ENCODE measurements around the gene BEST4.
"Not testable (repeated sequence)": the region's sequence is repeated elsewhere in the genome, so short reads cannot be mapped to it uniquely, and the experiment has no call there.

Gene BEST4

DNA sequence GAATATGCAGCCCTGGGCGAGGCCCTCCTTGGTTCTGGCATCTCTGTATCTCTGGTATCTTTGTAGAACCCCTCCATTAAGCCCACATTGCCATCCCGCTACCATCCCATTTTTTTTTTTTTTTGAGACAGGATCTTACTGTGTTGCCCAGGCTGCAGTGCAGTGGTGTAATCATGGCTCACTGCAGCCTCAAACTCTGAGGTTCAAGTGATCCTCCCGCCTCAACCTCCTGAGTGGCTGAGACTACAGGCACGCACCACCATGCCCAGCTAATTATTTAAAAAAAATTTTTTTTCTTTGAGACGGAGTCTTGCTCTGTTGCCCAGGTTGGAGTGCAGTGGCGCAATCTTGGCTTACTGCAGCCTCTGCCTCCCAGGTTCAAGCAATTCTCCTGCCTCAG is 36.4 kb upstream of the BEST4 start:
- H3K4me1 Mint-ChIP-seq (ENCODE audit: low read depth), result peaks cover 64% of the 10 kb centered on the region
- intact Hi-C loops (cut with micrococcal nuclease); H3K4me3 Mint-ChIP-seq: not testable (repeated sequence)

DNA sequence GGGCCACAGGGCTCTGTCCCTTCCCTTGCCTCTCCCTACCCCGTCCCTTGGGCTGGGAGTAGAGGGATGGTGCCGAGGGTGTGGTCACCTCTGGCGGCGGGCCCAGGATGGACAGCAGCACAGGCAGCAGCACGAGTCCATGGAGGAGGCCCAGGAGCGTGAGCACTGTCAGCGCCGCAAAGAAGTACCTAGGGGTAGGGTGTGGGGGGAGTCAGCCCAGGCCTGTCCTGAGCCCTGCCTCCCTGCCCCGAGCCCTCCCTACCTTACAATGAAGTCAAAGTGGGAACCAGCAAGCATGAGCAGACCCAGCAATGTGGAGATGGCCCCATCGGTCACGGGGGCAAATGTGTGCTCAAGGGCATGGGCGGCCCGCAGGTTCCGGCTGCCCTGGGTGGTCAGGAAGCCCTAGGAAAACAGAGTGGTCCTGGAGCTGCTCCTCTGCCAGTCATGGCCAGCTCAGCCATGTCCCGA is 35.0 kb upstream of the BEST4 start:
- peaks cover 7% of the 10 kb centered on the region for H3K36me3 Mint-ChIP-seq (ENCODE audit: low read depth)
- H3K27ac Mint-ChIP-seq, result peak overlapping the region; percentile 54
- H3K27me3 Mint-ChIP-seq, result no peaks in the 10 kb centered on the region
- intact Hi-C loops (cut with micrococcal nuclease), result no loop called here
- peaks cover 57% of the 10 kb centered on the region for H3K4me1 Mint-ChIP-seq (ENCODE audit: low read depth)
- H3K9me3 Mint-ChIP-seq, result no peaks in the 10 kb centered on the region
- no peak overlapping the region for H3K4me3 Mint-ChIP-seq

More for the DNA sequence above, 36.4 kb upstream of the BEST4 start:
- not testable (repeated sequence) for H3K9me3 Mint-ChIP-seq; H3K27ac Mint-ChIP-seq; H3K36me3 Mint-ChIP-seq (ENCODE audit: low read depth); H3K27me3 Mint-ChIP-seq

DNA sequence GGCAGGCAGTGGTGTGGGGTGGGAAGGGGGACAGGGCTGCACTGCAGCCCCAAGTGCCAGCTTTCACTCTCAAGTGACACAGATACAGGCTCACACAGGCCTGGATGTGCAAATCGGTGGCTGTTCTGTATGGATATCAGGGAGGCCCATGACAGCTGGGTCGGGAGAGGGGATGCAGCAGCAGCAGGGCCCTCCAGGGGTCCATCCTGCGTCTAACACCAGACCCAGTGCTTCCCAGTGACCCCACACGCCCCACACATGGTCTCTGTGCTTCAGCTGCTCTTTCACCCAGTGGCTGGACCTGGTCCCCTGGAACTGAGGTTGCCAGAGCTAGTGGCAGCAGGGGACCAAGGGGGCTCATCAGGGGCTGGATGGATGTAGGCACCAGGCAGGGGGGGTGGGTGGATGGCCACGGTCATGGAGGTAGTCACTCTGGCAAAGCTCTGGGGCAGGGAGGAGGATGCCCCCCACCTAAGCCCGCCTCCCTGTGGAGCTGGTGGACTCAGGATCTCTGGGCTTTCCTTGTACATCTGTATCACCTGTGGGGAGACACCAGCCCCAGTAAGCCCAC is 34.2 kb upstream of the BEST4 start:
- intact Hi-C loops (cut with micrococcal nuclease), result no loop called here
- peaks cover 57% of the 10 kb centered on the region for H3K4me1 Mint-ChIP-seq (ENCODE audit: low read depth)
- H3K36me3 Mint-ChIP-seq (ENCODE audit: low read depth), result peaks cover 7% of the 10 kb centered on the region
- no peak overlapping the region for H3K4me3 Mint-ChIP-seq
- H3K27ac Mint-ChIP-seq, result peak overlapping the region; percentile 98
- no peaks in the 10 kb centered on the region for H3K27me3 Mint-ChIP-seq
- no peaks in the 10 kb centered on the region for H3K9me3 Mint-ChIP-seq

DNA sequence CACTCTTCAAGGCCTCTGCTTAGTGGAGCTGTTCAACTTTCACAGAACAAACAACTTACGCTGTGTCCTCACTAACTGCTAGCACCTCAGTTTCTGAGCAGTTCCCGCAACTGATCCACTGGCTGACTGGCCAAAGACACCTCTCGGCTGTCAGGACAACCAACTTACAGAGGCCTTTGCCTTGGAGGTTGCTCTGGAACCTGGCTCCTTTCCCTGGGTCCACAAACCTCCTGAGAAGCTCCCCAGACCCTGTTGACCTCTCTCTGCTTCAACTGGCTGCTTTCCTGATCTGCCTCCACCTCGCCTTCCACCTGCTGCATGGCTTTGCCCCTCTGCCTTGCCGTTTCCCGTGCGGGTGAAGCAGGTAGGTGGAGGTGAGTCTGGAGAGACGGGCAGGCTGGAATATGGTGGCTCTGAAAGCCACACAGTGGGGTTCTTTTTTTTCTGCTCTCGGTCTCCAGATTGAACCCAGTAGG is 33.3 kb upstream of the BEST4 start:
- Mint-ChIP-seq H3K9me3 (no peaks in the 10 kb centered on the region), H3K36me3 (ENCODE audit: low read depth) (peaks cover 7% of the 10 kb centered on the region), H3K4me1 (ENCODE audit: low read depth) (peaks cover 48% of the 10 kb centered on the region), H3K27me3 (no peaks in the 10 kb centered on the region), H3K4me3 (peak overlapping the region; percentile 93), H3K27ac (peak overlapping the region; percentile 98)
- intact Hi-C loops (cut with micrococcal nuclease), result no loop called here

DNA sequence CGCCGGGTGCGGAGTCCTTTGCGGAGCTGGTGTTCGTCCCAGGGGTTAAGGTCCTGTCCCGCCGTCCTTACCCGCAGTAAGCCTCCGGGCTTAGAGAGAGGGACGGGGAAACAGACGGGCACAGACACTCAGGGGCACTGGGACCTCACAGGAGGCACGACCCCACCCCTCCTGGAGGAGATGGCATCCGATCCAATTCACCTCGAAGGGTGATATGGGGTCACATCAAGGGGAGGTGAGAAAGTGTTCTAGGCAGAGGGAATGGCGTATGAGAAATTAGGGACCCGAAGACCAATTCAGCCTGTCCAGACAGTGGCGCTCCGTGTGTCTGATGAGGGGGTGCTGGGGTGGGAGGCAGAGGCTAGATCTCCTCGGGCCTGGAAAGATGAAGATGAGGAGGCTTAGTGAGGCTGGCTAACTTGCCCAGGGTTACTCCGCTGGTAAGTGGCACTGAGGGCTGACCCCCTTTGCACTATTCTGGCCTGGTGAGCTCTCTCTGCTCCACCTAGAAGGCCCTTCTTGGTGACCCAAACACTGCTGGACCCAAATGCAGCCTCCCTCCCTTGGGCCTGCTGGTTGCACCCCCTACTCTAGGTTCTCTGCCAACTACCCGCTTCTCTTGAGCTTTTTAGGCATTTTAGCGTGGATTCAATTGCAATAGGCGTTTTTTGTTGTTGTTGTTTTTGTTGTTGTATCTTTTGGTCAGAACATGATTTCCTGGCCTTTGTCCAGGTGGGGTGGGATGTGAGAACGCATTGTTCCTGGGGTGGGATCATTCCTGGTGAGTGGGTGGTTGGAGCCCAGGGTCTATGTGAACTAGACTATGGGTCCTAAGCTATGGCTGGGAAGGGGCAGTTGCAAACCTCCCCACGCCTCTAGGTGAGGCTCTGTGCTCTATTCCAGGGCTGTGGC is 32.6 kb upstream of the BEST4 start:
- Mint-ChIP-seq H3K9me3 (no peaks in the 10 kb centered on the region), H3K4me1 (ENCODE audit: low read depth) (peaks cover 44% of the 10 kb centered on the region), H3K4me3 (peak overlapping the region; percentile 93), H3K36me3 (ENCODE audit: low read depth) (peaks cover 9% of the 10 kb centered on the region), H3K27ac (peak overlapping the region; percentile 98), H3K27me3 (no peaks in the 10 kb centered on the region)
- intact Hi-C loops (cut with micrococcal nuclease), result loop anchor here (1.0 kb wide), 1 partner anchor 89 kb away; the partner anchor contains the start of gene RNU5D-1

DNA sequence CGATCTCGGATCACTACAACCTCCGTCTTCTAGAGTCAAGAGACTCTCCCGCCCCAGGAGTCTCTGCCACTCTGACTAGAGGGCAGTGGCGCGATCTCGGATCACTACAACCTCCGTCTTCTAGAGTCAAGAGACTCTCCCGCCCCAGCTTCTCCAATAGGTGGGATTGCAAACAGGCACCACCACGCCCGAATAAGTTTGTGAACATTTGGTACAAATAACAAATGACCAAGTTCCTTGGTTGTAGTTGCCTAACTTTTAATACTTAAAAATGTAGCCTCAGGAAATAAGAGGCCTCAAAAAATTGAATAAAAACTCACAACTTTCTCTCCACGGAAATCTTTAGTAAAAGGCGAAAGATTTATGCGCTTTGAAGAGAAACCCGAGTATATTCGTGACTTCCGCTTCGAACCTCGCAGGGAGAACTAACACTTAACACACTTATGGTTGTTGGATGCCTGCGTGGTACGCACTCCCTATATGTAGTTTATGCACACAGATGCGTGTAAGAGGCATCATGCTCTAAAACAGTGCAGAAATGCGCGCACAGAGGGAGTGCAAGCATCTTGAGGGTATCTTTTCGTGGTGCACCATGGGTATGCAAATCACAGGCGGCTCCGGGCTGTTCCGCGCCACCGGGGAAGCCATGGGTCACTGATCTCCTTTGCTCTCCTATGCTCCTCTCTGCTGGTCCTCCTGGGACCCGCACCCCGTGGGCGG is 31.8 kb upstream of the BEST4 start:
- H3K4me1 Mint-ChIP-seq (ENCODE audit: low read depth), result peaks cover 48% of the 10 kb centered on the region
- no peaks in the 10 kb centered on the region for H3K9me3 Mint-ChIP-seq
- H3K36me3 Mint-ChIP-seq (ENCODE audit: low read depth), result peaks cover 17% of the 10 kb centered on the region
- intact Hi-C loops (cut with micrococcal nuclease), result loop anchor here (1.0 kb wide), 2 partner anchors 19 to 88 kb away; partner anchors contain the start of genes PLK3 and RNU5D-1
- H3K4me3 Mint-ChIP-seq, result peak overlapping the region; percentile 93
- peak overlapping the region; percentile 98 for H3K27ac Mint-ChIP-seq
- no peaks in the 10 kb centered on the region for H3K27me3 Mint-ChIP-seq

DNA sequence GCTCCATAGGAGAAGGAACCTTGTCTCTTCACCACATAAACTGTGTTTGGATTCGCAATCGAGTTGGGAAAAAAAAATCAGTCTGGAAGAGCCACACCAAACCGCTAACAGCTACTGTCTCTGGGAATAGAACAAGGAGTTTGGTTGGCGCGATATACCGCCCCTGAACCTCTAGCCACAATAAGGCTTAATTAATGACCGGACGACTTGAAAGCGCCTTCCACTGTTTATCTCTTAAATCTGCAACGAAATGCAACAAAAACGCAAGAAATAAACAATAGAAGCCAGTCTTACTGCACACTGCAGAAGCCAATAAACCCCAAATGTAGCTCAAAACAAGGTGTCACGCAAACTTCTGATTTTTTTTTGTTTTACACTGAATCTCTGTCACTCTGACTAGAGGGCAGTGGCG is 31.2 kb upstream of the BEST4 start:
- Mint-ChIP-seq H3K4me1 (ENCODE audit: low read depth) (peaks cover 52% of the 10 kb centered on the region), H3K27me3 (no peaks in the 10 kb centered on the region), H3K36me3 (ENCODE audit: low read depth) (peaks cover 19% of the 10 kb centered on the region), H3K9me3 (no peaks in the 10 kb centered on the region), H3K4me3 (peak overlapping the region; percentile 93), H3K27ac (peak overlapping the region; percentile 98)
- intact Hi-C loops (cut with micrococcal nuclease), result loop anchor here (1.0 kb wide), 1 partner anchor 19 kb away; the partner anchor contains the start of gene PLK3

DNA sequence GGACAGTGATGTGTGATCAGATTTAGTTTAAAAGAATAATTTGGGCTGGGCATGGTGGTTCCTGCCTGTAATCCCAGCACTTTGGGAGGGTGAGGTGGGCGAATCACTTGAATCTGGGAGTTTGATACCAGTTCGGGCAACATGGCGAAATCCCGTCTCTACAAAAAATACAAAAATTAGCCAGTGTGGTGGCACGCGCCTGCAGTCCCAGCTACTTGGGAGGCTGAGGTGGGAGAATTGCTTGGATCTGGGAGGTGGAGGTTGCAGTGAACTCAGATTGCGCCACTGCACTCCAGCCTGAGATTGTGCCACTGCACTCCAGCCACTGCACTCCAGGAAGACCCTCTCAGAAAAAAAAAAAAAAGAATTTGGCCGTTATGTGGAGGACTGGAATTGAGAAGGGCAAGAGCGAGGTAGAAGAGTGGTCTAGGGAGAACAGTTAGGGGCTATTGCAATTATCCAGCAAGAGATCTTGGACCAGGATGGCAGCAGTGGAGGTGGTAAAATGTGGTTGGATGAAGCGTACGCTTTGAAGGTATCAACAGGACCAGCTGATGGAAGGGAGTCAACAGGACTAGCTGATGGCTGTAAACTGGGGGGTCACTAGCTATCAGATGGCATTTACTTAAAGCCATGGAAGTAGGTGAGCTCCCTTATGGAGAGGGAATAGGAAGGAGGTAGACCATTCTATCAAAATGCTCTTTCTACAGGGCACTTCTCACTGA is 30.0 kb upstream of the BEST4 start:
- Mint-ChIP-seq H3K36me3 (ENCODE audit: low read depth) (peaks cover 26% of the 10 kb centered on the region), H3K27ac (peak overlapping the region; percentile 98), H3K4me1 (ENCODE audit: low read depth) (peaks cover 64% of the 10 kb centered on the region), H3K4me3 (peak overlapping the region; percentile 49), H3K27me3 (no peaks in the 10 kb centered on the region), H3K9me3 (no peaks in the 10 kb centered on the region)
- intact Hi-C loops (cut with micrococcal nuclease), result no loop called here

DNA sequence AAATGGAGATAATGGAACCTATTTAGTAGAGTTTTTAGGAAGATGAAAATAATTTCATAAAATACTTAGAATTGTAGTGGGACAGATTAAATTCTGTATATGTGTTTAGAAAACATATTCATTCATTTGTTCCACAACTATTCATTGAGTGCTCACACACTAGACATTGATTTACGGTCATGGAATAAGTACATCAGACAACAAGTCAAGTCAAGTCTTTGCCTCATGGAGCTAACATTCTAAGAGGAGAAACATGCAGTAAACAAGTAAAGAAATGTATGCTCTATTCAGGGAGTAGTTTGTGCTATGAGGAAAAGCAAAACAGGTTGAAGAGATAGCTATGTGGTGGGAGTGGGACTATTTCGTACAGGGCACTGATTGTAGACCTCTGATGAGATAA is 29.3 kb upstream of the BEST4 start:
- Mint-ChIP-seq H3K27me3 (no peaks in the 10 kb centered on the region), H3K4me1 (ENCODE audit: low read depth) (peaks cover 70% of the 10 kb centered on the region), H3K4me3 (no peak overlapping the region), H3K9me3 (no peaks in the 10 kb centered on the region), H3K27ac (peak overlapping the region; percentile 98), H3K36me3 (ENCODE audit: low read depth) (peaks cover 32% of the 10 kb centered on the region)
- intact Hi-C loops (cut with micrococcal nuclease), result no loop called here

DNA sequence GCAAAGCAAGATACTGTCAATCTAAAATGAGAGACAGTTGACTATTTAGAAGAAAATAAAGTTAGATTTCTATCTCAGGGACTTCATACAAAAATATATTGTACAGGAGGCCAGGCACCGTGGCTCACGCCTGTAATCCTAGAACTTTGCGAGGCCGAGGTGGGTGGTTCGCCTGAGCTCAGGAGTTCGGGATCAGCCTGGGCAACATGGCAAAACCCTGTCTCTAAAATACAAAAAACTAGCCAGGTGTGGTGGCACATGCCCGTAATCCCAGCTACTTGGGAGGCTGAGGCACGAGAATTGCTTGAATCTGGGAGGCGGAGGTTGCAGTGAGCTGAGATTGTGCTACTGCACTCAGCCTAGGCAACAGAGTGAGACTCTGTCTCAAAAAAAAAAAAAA is 28.0 kb upstream of the BEST4 start:
- H3K36me3 Mint-ChIP-seq (ENCODE audit: low read depth), result peaks cover 39% of the 10 kb centered on the region

DNA sequence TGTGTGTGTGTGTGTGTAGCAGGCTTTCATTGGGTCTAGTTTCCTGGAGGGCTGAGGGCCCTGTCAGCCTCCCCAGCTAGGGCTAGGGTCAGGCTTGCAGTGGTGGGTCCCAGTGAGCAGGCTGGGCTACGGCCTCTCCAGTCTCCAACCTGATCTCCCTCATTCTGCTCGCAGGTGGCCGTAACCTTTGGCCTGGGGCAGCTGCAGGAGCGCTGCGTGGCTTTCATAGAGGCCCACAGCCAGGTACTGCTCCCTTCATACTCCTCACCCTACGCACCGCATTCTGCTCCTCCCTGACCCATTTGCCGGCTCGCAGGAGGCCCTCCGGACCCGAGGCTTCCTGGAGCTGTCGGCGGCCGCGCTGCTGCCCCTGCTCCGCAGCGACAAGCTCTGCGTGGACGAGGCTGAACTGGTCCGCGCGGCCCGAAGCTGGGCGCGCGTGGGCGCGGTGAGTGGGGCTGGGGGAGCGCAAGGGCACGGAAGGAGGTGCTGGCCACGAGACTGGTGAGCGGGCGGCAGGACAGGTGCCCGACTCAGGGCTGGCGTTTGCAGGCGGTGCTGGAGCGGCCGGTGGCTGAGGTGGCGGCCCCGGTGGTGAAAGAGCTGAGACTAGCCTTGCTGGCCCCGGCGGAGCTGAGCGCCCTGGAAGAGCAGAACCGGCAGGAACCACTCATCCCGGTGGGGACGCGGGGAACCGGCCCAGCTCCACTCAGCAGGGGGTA is 25.0 kb upstream of the BEST4 start:
- no peaks in the 10 kb centered on the region for H3K27me3 Mint-ChIP-seq
- H3K36me3 Mint-ChIP-seq (ENCODE audit: low read depth), result peaks cover 38% of the 10 kb centered on the region
- peaks cover 84% of the 10 kb centered on the region for H3K4me1 Mint-ChIP-seq (ENCODE audit: low read depth)
- peak overlapping the region; percentile 100 for H3K27ac Mint-ChIP-seq
- peak overlapping the region; percentile 80 for H3K4me3 Mint-ChIP-seq
- no peaks in the 10 kb centered on the region for H3K9me3 Mint-ChIP-seq
- intact Hi-C loops (cut with micrococcal nuclease), result no loop called here

More for the DNA sequence above, 28.0 kb upstream of the BEST4 start:
- intact Hi-C loops (cut with micrococcal nuclease); H3K4me3 Mint-ChIP-seq; H3K27me3 Mint-ChIP-seq; H3K9me3 Mint-ChIP-seq: not testable (repeated sequence)
- Mint-ChIP-seq H3K27ac (peak overlapping the region; percentile 100), H3K4me1 (ENCODE audit: low read depth) (peaks cover 77% of the 10 kb centered on the region)

DNA sequence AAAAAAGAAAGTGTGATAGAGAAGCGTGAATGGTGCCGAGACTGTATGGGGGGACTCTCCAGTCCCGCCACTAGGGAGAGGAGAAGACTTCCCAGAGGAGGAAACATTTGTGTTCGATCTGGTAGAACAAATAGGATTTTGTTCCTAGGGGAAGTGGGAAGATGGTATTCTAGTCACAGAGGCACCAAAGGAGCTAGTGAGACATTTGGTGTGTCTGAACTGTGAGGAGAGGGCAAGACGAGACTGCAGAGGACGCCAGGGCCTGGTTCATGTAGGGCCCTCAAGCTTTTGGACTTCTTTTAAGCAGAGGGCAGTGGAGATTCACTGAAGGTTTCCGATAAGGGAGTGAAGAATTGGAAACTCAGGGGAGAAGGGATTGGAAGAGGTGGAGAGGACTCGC is 23.3 kb upstream of the BEST4 start:
- H3K4me1 Mint-ChIP-seq (ENCODE audit: low read depth), result peaks cover 90% of the 10 kb centered on the region
- no peaks in the 10 kb centered on the region for H3K27me3 Mint-ChIP-seq
- H3K9me3 Mint-ChIP-seq, result no peaks in the 10 kb centered on the region
- H3K27ac Mint-ChIP-seq, result peak overlapping the region; percentile 100
- peaks cover 49% of the 10 kb centered on the region for H3K36me3 Mint-ChIP-seq (ENCODE audit: low read depth)
- intact Hi-C loops (cut with micrococcal nuclease), result no loop called here
- H3K4me3 Mint-ChIP-seq, result peak overlapping the region; percentile 49

DNA sequence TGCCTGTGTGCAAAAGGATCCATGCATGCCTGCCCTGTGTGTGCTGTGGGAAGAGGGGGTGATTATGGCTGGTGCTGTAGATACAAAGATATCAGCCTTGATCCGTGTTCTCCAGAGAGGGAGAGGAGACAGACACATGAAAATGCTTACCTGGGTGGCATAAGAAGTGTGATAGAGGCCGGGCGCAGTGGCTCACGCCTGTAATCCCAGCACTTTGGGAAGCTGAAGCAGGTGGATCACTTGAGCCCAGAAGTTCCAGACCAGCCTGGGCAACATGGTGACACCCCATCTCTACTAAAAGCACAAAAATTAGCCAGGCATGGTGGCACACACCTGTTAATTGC is 22.8 kb upstream of the BEST4 start:
- Mint-ChIP-seq H3K4me3 (peak overlapping the region; percentile 42), H3K4me1 (ENCODE audit: low read depth) (peaks cover 91% of the 10 kb centered on the region), H3K27ac (peak overlapping the region; percentile 100), H3K36me3 (ENCODE audit: low read depth) (peaks cover 54% of the 10 kb centered on the region)
- intact Hi-C loops (cut with micrococcal nuclease); H3K27me3 Mint-ChIP-seq; H3K9me3 Mint-ChIP-seq: not testable (repeated sequence)
